Osteoblast (primary cell): ENCODE data around the gene HIGD2B. TPM values are rescaled to one million over a fixed set of nuclear protein-coding genes. Genes with fewer than 3 reads are reported as not detected.
"Not testable (repeated sequence)": the region's sequence is repeated elsewhere in the genome, so short reads cannot be mapped to it uniquely, and the experiment has no call there.

Experiments
- DNase-seq: peaks from one replicate; pipeline ENCODE4 v3.0.0; 2011; ENCODE audit warnings: low spot score, mixed read lengths; ENCODE audit not compliant: insufficient read length; ENCODE audit errors: missing footprints
- H2AFZ ChIP-seq: 2 replicates; pipeline ENCODE4 v1.6.0; 2011; ENCODE audit warnings: mild to moderate bottlenecking, low read length
- H3K27ac ChIP-seq: 2 replicates; pipeline ENCODE4 v1.5.1; 2011; ENCODE audit warnings: mild to moderate bottlenecking, low read depth, low read length, moderate library complexity
- H3K27me3 ChIP-seq: 2 replicates; pipeline ENCODE4 v1.6.0; 2012; ENCODE audit warnings: mild to moderate bottlenecking, control low read depth, inconsistent platforms, low read length, moderate library complexity; ENCODE audit not compliant: insufficient read depth
- H3K36me3 ChIP-seq: 2 replicates; pipeline ENCODE4 v1.5.1; 2011; ENCODE audit warnings: mild to moderate bottlenecking, low read length, control low read depth, moderate library complexity; ENCODE audit not compliant: insufficient read depth
- H3K4me1 ChIP-seq: 2 replicates; pipeline ENCODE4 v1.5.1; 2011; ENCODE audit warnings: mild to moderate bottlenecking, low read length, control low read depth, moderate library complexity; ENCODE audit not compliant: insufficient read depth
- H3K4me2 ChIP-seq: 2 replicates; pipeline ENCODE4 v1.6.0; 2011; ENCODE audit warnings: mild to moderate bottlenecking, low read length; ENCODE audit not compliant: insufficient read depth
- H3K4me3 ChIP-seq: fragments of 200-600 bp; sonication (generic); 3 replicates; pipeline ENCODE4 v1.5.1; 2012; ENCODE audit warnings: mild to moderate bottlenecking, low read length, inconsistent platforms; ENCODE audit not compliant: insufficient read depth
- H3K79me2 ChIP-seq: 2 replicates; pipeline ENCODE4 v1.6.0; 2012; ENCODE audit warnings: mild to moderate bottlenecking, low read length, control low read depth, inconsistent platforms; ENCODE audit not compliant: insufficient read depth
- H3K9me3 ChIP-seq: 2 replicates; pipeline ENCODE4 v1.5.1; 2011; ENCODE audit warnings: low read depth, low read length, control low read depth
- H4K20me1 ChIP-seq: 2 replicates; pipeline ENCODE4 v1.6.0; 2012; ENCODE audit warnings: mild to moderate bottlenecking, low read length, control low read depth; ENCODE audit not compliant: insufficient read depth
- small RNA-seq: library from RNA; depleted of rRNA; stranded (forward); fragments of <200 nt; gene quantifications from one replicate; pipeline ENCODE3, GENCODE V24; 2012
- total RNA-seq: library from RNA; depleted of rRNA; stranded (reverse); fragments of >200 nt; gene quantifications from 2 replicates; pipeline ENCODE4 v1.2.3, GENCODE V29; 2012
- TF ChIP-seq, protein P1 (sequence below): IDR thresholded peaks from 2 replicates; pipeline ENCODE4 v1.5.1; 2011; ENCODE audit warnings: mild to moderate bottlenecking, low read depth, low read length, moderate library complexity; ENCODE audit errors: extremely low read depth

Gene HIGD2B
- total RNA-seq, 1 donor, result not detected

- H3K9me3 ChIP-seq, H3K27ac ChIP-seq, H3K79me2 ChIP-seq, H2AFZ ChIP-seq, DNase-seq, H4K20me1 ChIP-seq, H3K27me3 ChIP-seq, H3K4me3 ChIP-seq, H3K4me1 ChIP-seq, H3K36me3 ChIP-seq, H3K4me2 ChIP-seq: not testable (repeated sequence)
- TF ChIP-seq, protein P1, sequence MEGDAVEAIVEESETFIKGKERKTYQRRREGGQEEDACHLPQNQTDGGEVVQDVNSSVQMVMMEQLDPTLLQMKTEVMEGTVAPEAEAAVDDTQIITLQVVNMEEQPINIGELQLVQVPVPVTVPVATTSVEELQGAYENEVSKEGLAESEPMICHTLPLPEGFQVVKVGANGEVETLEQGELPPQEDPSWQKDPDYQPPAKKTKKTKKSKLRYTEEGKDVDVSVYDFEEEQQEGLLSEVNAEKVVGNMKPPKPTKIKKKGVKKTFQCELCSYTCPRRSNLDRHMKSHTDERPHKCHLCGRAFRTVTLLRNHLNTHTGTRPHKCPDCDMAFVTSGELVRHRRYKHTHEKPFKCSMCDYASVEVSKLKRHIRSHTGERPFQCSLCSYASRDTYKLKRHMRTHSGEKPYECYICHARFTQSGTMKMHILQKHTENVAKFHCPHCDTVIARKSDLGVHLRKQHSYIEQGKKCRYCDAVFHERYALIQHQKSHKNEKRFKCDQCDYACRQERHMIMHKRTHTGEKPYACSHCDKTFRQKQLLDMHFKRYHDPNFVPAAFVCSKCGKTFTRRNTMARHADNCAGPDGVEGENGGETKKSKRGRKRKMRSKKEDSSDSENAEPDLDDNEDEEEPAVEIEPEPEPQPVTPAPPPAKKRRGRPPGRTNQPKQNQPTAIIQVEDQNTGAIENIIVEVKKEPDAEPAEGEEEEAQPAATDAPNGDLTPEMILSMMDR, result peak; percentile 19
These were observed 57.5 kb downstream of the HIGD2B start for GRCh38 chr15:72628249-72629067.

DNA sequence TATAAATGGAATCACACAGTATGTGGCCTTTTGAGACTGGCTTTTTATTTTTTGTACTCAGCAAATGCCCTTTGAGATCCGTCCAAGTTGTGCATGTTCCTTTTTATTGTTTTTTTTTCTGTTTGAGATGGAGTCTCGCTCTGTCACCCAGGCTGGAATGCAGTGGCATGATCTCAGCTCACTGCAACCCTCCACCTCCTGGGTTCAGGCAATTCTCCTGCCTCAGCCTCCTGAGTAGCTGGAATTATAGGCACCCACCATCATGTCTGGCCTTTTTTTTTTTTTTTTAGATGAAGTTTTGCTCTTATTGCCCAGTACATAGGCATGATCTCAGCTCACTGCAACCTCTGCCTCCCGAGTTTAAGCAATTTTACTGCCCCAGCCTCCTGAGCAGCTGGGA, 59.8 kb downstream of the HIGD2B start:
- H3K4me2 ChIP-seq, H3K36me3 ChIP-seq, DNase-seq, H3K27ac ChIP-seq, H2AFZ ChIP-seq, H3K4me3 ChIP-seq, H4K20me1 ChIP-seq, H3K79me2 ChIP-seq, H3K9me3 ChIP-seq, H3K4me1 ChIP-seq, H3K27me3 ChIP-seq: not testable (repeated sequence)

Small RNAs within 50 kb of the gene (small RNA-seq; reads per million reads assigned to genes)
- not detected for gene RN7SL853P

Other genes with a start within 250 kb of the HIGD2B start
- gene ARIH1, start 211.9 kb downstream of the HIGD2B start, total RNA-seq, result 32.6 and 41.0 TPM in 2 replicates
- not detected in 2 replicates for gene GOLGA6B, start 31.5 kb downstream of the HIGD2B start, total RNA-seq
- gene BBS4, start within 50 bp of the HIGD2B start, total RNA-seq, result 35.7 and 38.0 TPM in 2 replicates
- gene ADPGK, start 97.6 kb upstream of the HIGD2B start, total RNA-seq, result 57.9 and 58.3 TPM in 2 replicates